Right lobe of liver (tissue), 4 donors: ENCODE results near the gene PALM3.

Source experiments
- CTCF ChIP-seq, 4 donors: fragments of 200-600 bp in 3 of 4; fragments of 450-650 bp in 1 of 4; IDR thresholded peaks; one replicate each; pipeline versions ENCODE4 v1.5.1 to v1.8.0; 2016 to 2022; ENCODE audit warnings: antibody characterized with exemption in 4 of 4, mild to moderate bottlenecking in 2 of 4
- POLR2A ChIP-seq: fragments of 450-650 bp; IDR thresholded peaks from one replicate; pipeline ENCODE4 v1.6.1; 2017; ENCODE audit warnings: antibody characterized with exemption, mild to moderate bottlenecking
- donor health status: DM: no; HTN: no; CAD: no.
- donor health status: DM: no; HTN: no; CAD: no.
- donor health status: DM: no; HTN: yes; CAD: no.

GRCh38 chr19:14050512-14050911 is 11.4 kb downstream of the PALM3 start:
- TF ChIP-seq POLR2A, result no peak
- no peak for TF ChIP-seq CTCF (IDR thresholded peaks at IDR 0.05)
